Measurements from ENCODE around the gene RPP30.

DNA sequence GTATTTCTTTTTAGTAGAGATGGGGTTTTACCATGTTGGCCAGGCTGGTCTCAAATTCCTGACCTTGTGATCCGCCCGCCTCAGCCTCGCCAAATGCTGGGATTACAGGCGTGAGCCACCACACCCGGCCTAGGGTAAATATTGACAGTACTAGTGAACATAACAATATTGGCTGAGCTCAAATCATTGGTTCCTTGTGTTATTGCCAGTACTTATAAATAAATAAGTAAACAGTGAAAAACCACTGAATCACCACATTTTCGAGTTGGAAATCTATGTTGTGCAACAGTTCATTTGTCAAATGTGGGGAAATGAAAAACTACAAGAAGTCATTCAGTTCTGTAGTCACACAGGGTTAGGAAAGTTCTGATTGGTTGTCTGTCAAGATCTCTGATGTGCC is 15.8 kb downstream of the RPP30 start:
- TF ChIP-seq CTCF (IDR thresholded peaks at IDR 0.05; ENCODE audit: low read length) (no peak), EZH2 (optimal IDR thresholded peaks at IDR 0.05; ENCODE audit: low read depth, low read length) (no peak), EZH2phosphoT487 (IDR thresholded peaks at IDR 0.05; ENCODE audit: low read length) (no peak)
